GM23338 (cell line): Measurements from ENCODE around the gene TAF1L. TPM values are rescaled to one million over a fixed set of nuclear protein-coding genes. Genes with fewer than 3 reads are reported as not detected.

ENCODE experiments used
- ATAC-seq: fragments of 200-7000 bp; cut with Tn5 transposase; 3 replicates; pipeline ENCODE4 v1.9.1; 2020
- DNase-seq: peaks from one replicate; pipeline ENCODE4 v3.0.0-alpha.2; 2015; ENCODE audit warnings: low spot score
- H2AFZ ChIP-seq: fragments of 200-600 bp; sonication (generic); 2 replicates; pipeline ENCODE4 v1.8.0; 2016; ENCODE audit warnings: antibody characterized with exemption, mild to moderate bottlenecking, moderate library complexity
- H3F3A ChIP-seq: fragments of 200-600 bp; sonication (generic); replicated peaks from 2 replicates; pipeline ENCODE4 v1.8.0; 2017; ENCODE audit warnings: antibody characterized with exemption, mixed run types, low read depth
- H3K27ac ChIP-seq: fragments of 200-600 bp; sonication (generic); 2 replicates; pipeline ENCODE4 v1.6.1; 2016; ENCODE audit warnings: low read depth
- H3K27me3 ChIP-seq: fragments of 200-600 bp; sonication (generic); 2 replicates; pipeline ENCODE4 v1.8.0; 2016; ENCODE audit warnings: mild to moderate bottlenecking, mixed run types, moderate library complexity; ENCODE audit not compliant: insufficient read depth
- H3K36me3 ChIP-seq: fragments of 200-600 bp; sonication (generic); 2 replicates; pipeline ENCODE4 v1.8.0; 2016; ENCODE audit warnings: mild to moderate bottlenecking; ENCODE audit not compliant: insufficient read depth
- H3K4me1 ChIP-seq: fragments of 200-600 bp; sonication (generic); 2 replicates; pipeline ENCODE4 v1.8.0; 2016; ENCODE audit warnings: mild to moderate bottlenecking, moderate library complexity; ENCODE audit not compliant: insufficient read depth
- H3K4me2 ChIP-seq: fragments of 200-600 bp; sonication (generic); 2 replicates; pipeline ENCODE4 v1.7.1; 2017; ENCODE audit warnings: mixed run types
- H3K4me3 ChIP-seq: fragments of 200-600 bp; sonication (generic); 2 replicates; pipeline ENCODE4 v1.6.1; 2016; ENCODE audit warnings: mixed run types
- H3K79me2 ChIP-seq: fragments of 200-600 bp; sonication (generic); replicated peaks from 2 replicates; pipeline ENCODE4 v1.8.0; 2017; ENCODE audit warnings: mild to moderate bottlenecking; ENCODE audit not compliant: insufficient read depth
- H3K9me2 ChIP-seq: fragments of 200-600 bp; sonication (generic); 2 replicates; pipeline ENCODE4 v1.8.0; 2017; ENCODE audit not compliant: insufficient read depth
- H4K20me1 ChIP-seq: fragments of 200-600 bp; sonication (generic); replicated peaks from 2 replicates; pipeline ENCODE4 v1.8.0; 2017; ENCODE audit warnings: mild to moderate bottlenecking; ENCODE audit not compliant: insufficient read depth
- H3K27ac Mint-ChIP-seq: 2 replicates; pipeline ENCODE4 v1.8.0; 2020; ENCODE audit warnings: inconsistent platforms, mild to moderate bottlenecking, moderate library complexity, mixed read lengths
- H3K27me3 Mint-ChIP-seq: 3 replicates; pipeline ENCODE4 v1.8.0; 2022; ENCODE audit warnings: low read depth, mild to moderate bottlenecking, moderate library complexity, mixed read lengths, inconsistent platforms; ENCODE audit not compliant: insufficient read depth, poor library complexity
- H3K36me3 Mint-ChIP-seq: 3 replicates; pipeline ENCODE4 v1.8.0; 2021; ENCODE audit warnings: low read depth, mild to moderate bottlenecking, inconsistent platforms, moderate library complexity, mixed read lengths
- H3K4me1 Mint-ChIP-seq: 3 replicates; pipeline ENCODE4 v1.8.0; 2020; ENCODE audit warnings: mild to moderate bottlenecking, inconsistent platforms, mixed read lengths
- H3K4me3 Mint-ChIP-seq: 3 replicates; pipeline ENCODE4 v1.8.0; 2021; ENCODE audit warnings: moderate library complexity, mild to moderate bottlenecking, inconsistent platforms, mixed read lengths
- H3K9me3 Mint-ChIP-seq: 3 replicates; pipeline ENCODE4 v1.8.0; 2020; ENCODE audit warnings: moderate library complexity, mild to moderate bottlenecking, inconsistent platforms, mixed read lengths
- EZH2 ChIP-seq: fragments of 200-600 bp; sonication (generic); IDR thresholded peaks from one replicate; pipeline ENCODE4 v1.8.0; 2017; ENCODE audit warnings: antibody characterized with exemption, mild to moderate bottlenecking, low read depth; ENCODE audit not compliant: unreplicated experiment
- POLR2AphosphoS5 ChIP-seq: IDR thresholded peaks from 2 replicates; pipeline ENCODE4 v1.6.1; 2016; ENCODE audit warnings: antibody characterized with exemption, low read depth
- STAT1 ChIP-seq: IDR thresholded peaks from one replicate; pipeline ENCODE4 v1.6.1; 2016; ENCODE audit warnings: antibody characterized with exemption; ENCODE audit not compliant: unreplicated experiment
- ZNF331 ChIP-seq: fragments of 250-450 bp; sonication (Bioruptor Pico); IDR thresholded peaks from 2 replicates; pipeline ENCODE4 v1.5.0; 2020; ENCODE audit warnings: low read depth, mild to moderate bottlenecking, moderate library complexity
- polyA plus RNA-seq: library from polyadenylated mRNA; unstranded; fragments of >200 nt; fragmentation: Nextera tagmentation; extraction: Ambion mirVana; gene quantifications from 2 replicates; pipeline ENCODE4 v1.2.1, GENCODE V29; 2016
- total RNA-seq: library from RNA; depleted of rRNA; stranded (reverse); fragments of >200 nt; shearing (Covaris generic); gene quantifications from 2 replicates; pipeline ENCODE4 v1.2.3, GENCODE V29; 2014
- TF ChIP-seq, protein P1 (sequence below): IDR thresholded peaks from one replicate; pipeline ENCODE4 v1.6.1; 2018; ENCODE audit warnings: antibody characterized with exemption; ENCODE audit not compliant: unreplicated experiment
- TF ChIP-seq, protein P2 (sequence below), 2 experiments: fragments of 200-600 bp in 1 of 2; sonication (generic) in 1 of 2; conservative IDR thresholded peaks; 2 replicates each; pipeline versions ENCODE4 v1.5.1 to v1.6.1; 2016 to 2017; ENCODE audit warnings: antibody characterized with exemption in 2 of 2, low read depth in 2 of 2, mild to moderate bottlenecking in 2 of 2, moderate library complexity in 1 of 2
- TF ChIP-seq, protein P3 (sequence below): fragments of 250-450 bp; sonication (Bioruptor Pico); IDR thresholded peaks from 2 replicates; pipeline ENCODE4 v1.5.0; 2020; ENCODE audit warnings: mild to moderate bottlenecking, moderate library complexity
- TF ChIP-seq, protein P4 (sequence below): IDR thresholded peaks from 2 replicates; pipeline ENCODE4 v1.6.1; 2016; ENCODE audit warnings: antibody characterized with exemption

TAF1L gene
- total and polyA plus RNA-seq, 2 experiments from 2014 or later = 0.07 TPM; not detected in 1

DNA sequence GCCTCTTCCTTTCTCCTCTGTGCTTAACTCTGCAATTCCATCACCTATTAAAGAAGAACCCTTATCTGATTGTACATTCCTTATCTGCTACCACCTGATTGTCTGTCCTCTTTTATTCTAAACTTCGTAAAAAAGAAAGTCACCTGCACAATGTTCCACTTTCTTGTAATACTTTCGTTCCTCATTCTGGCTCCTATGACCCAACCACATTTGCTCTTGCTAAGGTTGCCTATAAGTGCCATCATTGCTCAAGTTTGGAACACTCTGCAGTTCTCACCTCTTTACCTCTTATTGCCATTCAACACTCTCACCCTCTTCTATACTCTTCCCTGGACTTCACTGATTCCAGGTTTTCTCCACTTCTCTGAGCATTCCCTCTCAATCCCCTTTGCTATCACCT, 10.1 kb downstream of the TAF1L start (continued):
- TF ChIP-seq, protein P1, sequence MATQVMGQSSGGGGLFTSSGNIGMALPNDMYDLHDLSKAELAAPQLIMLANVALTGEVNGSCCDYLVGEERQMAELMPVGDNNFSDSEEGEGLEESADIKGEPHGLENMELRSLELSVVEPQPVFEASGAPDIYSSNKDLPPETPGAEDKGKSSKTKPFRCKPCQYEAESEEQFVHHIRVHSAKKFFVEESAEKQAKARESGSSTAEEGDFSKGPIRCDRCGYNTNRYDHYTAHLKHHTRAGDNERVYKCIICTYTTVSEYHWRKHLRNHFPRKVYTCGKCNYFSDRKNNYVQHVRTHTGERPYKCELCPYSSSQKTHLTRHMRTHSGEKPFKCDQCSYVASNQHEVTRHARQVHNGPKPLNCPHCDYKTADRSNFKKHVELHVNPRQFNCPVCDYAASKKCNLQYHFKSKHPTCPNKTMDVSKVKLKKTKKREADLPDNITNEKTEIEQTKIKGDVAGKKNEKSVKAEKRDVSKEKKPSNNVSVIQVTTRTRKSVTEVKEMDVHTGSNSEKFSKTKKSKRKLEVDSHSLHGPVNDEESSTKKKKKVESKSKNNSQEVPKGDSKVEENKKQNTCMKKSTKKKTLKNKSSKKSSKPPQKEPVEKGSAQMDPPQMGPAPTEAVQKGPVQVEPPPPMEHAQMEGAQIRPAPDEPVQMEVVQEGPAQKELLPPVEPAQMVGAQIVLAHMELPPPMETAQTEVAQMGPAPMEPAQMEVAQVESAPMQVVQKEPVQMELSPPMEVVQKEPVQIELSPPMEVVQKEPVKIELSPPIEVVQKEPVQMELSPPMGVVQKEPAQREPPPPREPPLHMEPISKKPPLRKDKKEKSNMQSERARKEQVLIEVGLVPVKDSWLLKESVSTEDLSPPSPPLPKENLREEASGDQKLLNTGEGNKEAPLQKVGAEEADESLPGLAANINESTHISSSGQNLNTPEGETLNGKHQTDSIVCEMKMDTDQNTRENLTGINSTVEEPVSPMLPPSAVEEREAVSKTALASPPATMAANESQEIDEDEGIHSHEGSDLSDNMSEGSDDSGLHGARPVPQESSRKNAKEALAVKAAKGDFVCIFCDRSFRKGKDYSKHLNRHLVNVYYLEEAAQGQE = no peak
- no peak for TF ChIP-seq ZNF331 (CRISPR knock-in tag)
- TF ChIP-seq EZH2 = no peak

DNA sequence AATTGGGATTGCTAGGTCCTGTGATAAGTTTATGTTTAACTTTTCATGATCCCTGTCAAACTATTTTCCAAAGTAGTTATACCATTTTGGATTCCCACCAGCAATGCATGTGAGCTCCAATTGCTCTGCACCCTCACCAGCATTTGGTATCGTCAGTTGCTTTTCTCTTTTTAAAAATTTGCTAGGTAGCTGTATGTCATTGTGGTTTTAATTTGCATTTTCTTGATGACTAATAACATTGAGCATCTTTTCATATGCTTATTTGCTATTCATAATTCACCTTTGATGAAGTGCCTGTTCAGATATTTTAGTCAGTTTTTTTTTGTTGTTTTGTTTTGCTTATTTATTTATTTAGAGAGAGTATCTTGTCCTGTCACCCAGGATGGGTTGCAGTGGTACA, 12.5 kb downstream of the TAF1L start:
- Histone ChIP-seq H4K20me1 (no peaks in the 10 kb centered on the region), H3K79me2 (no peaks in the 10 kb centered on the region), H3K4me2 (no peak overlapping the region), H3K9me2 (0 out of 2 replicates have a peak, but pooled peaks cover 13% of the 10 kb centered on the region), H3F3A (no peaks in the 10 kb centered on the region), H3K4me1 (no peaks in the 10 kb centered on the region), H3K36me3 (no peaks in the 10 kb centered on the region), H3K27me3 (no peaks in the 10 kb centered on the region), H3K4me3 (no peak overlapping the region), H2AFZ (no peak overlapping the region), H3K27ac (no peak overlapping the region)
- Mint-ChIP-seq H3K27ac (no peak overlapping the region), H3K4me3 (no peak overlapping the region), H3K27me3 (no peaks in the 10 kb centered on the region), H3K36me3 (no peaks in the 10 kb centered on the region), H3K4me1 (no peaks in the 10 kb centered on the region), H3K9me3 (no peaks in the 10 kb centered on the region; the same call in 2 of the 3 replicates)
- DNase-seq = no peak
- no peak for ATAC-seq
- TF ChIP-seq, protein P2, sequence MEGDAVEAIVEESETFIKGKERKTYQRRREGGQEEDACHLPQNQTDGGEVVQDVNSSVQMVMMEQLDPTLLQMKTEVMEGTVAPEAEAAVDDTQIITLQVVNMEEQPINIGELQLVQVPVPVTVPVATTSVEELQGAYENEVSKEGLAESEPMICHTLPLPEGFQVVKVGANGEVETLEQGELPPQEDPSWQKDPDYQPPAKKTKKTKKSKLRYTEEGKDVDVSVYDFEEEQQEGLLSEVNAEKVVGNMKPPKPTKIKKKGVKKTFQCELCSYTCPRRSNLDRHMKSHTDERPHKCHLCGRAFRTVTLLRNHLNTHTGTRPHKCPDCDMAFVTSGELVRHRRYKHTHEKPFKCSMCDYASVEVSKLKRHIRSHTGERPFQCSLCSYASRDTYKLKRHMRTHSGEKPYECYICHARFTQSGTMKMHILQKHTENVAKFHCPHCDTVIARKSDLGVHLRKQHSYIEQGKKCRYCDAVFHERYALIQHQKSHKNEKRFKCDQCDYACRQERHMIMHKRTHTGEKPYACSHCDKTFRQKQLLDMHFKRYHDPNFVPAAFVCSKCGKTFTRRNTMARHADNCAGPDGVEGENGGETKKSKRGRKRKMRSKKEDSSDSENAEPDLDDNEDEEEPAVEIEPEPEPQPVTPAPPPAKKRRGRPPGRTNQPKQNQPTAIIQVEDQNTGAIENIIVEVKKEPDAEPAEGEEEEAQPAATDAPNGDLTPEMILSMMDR (conservative IDR thresholded peaks at IDR 0.05; ENCODE audit: low read depth in 2 of 2) = no peak
- TF ChIP-seq POLR2AphosphoS5 = no peak

DNA sequence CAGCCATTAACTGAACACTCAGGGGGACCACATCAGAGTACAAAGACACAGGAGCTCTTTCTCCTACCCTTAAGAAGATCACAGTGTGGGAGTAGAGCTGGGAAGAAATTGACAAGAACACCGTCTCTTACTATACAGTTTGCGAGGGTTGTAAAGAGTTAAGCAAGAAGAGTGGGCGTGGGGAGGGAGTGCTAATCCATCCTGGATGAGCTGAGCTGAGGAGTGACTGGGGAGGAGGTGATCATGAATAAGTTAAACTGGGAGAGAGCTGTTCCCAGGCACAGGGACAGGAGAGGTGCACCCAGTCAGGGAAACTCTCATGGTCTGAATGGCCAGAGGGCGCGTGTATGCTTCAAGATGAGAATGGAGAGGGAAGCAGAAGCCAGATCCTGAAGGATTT, 17.2 kb downstream of the TAF1L start:
- H3K4me3 ChIP-seq = no peak overlapping the region
- peaks cover 2% of the 10 kb centered on the region for H3K27me3 Mint-ChIP-seq
- H2AFZ ChIP-seq = no peak overlapping the region
- no peaks in the 10 kb centered on the region for H3K36me3 ChIP-seq
- H3K79me2 ChIP-seq = no peaks in the 10 kb centered on the region
- H3K36me3 Mint-ChIP-seq = no peaks in the 10 kb centered on the region
- H3K9me3 Mint-ChIP-seq = no peaks in the 10 kb centered on the region; the same call in 2 of the 3 replicates
- H3K27ac Mint-ChIP-seq = no peak overlapping the region
- H3F3A ChIP-seq = no peaks in the 10 kb centered on the region
- H3K4me3 Mint-ChIP-seq = no peak overlapping the region
- H3K27ac ChIP-seq = no peak overlapping the region
- no peaks in the 10 kb centered on the region for H4K20me1 ChIP-seq
- no peak overlapping the region for H3K4me2 ChIP-seq
- H3K27me3 ChIP-seq = no peaks in the 10 kb centered on the region
- no peaks in the 10 kb centered on the region for H3K4me1 ChIP-seq
- no peak for ATAC-seq
- DNase-seq = no peak
- no peaks in the 10 kb centered on the region for H3K4me1 Mint-ChIP-seq
- no peaks in the 10 kb centered on the region for H3K9me2 ChIP-seq
- TF ChIP-seq, protein P3, sequence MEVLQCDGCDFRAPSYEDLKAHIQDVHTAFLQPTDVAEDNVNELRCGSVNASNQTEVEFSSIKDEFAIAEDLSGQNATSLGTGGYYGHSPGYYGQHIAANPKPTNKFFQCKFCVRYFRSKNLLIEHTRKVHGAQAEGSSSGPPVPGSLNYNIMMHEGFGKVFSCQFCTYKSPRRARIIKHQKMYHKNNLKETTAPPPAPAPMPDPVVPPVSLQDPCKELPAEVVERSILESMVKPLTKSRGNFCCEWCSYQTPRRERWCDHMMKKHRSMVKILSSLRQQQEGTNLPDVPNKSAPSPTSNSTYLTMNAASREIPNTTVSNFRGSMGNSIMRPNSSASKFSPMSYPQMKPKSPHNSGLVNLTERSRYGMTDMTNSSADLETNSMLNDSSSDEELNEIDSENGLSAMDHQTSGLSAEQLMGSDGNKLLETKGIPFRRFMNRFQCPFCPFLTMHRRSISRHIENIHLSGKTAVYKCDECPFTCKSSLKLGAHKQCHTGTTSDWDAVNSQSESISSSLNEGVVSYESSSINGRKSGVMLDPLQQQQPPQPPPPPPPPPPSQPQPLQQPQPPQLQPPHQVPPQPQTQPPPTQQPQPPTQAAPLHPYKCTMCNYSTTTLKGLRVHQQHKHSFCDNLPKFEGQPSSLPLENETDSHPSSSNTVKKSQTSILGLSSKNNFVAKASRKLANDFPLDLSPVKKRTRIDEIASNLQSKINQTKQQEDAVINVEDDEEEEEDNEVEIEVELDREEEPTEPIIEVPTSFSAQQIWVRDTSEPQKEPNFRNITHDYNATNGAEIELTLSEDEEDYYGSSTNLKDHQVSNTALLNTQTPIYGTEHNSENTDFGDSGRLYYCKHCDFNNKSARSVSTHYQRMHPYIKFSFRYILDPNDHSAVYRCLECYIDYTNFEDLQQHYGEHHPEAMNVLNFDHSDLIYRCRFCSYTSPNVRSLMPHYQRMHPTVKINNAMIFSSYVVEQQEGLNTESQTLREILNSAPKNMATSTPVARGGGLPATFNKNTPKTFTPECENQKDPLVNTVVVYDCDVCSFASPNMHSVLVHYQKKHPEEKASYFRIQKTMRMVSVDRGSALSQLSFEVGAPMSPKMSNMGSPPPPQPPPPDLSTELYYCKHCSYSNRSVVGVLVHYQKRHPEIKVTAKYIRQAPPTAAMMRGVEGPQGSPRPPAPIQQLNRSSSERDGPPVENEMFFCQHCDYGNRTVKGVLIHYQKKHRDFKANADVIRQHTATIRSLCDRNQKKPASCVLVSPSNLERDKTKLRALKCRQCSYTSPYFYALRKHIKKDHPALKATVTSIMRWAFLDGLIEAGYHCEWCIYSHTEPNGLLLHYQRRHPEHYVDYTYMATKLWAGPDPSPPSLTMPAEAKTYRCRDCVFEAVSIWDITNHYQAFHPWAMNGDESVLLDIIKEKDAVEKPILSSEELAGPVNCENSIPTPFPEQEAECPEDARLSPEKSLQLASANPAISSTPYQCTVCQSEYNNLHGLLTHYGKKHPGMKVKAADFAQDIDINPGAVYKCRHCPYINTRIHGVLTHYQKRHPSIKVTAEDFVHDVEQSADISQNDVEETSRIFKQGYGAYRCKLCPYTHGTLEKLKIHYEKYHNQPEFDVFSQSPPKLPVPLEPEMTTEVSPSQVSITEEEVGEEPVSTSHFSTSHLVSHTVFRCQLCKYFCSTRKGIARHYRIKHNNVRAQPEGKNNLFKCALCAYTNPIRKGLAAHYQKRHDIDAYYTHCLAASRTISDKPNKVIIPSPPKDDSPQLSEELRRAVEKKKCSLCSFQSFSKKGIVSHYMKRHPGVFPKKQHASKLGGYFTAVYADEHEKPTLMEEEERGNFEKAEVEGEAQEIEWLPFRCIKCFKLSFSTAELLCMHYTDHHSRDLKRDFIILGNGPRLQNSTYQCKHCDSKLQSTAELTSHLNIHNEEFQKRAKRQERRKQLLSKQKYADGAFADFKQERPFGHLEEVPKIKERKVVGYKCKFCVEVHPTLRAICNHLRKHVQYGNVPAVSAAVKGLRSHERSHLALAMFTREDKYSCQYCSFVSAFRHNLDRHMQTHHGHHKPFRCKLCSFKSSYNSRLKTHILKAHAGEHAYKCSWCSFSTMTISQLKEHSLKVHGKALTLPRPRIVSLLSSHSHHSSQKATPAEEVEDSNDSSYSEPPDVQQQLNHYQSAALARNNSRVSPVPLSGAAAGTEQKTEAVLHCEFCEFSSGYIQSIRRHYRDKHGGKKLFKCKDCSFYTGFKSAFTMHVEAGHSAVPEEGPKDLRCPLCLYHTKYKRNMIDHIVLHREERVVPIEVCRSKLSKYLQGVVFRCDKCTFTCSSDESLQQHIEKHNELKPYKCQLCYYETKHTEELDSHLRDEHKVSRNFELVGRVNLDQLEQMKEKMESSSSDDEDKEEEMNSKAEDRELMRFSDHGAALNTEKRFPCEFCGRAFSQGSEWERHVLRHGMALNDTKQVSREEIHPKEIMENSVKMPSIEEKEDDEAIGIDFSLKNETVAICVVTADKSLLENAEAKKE (CRISPR knock-in tag) = no peak
- TF ChIP-seq STAT1 = no peak
- TF ChIP-seq, protein P4, sequence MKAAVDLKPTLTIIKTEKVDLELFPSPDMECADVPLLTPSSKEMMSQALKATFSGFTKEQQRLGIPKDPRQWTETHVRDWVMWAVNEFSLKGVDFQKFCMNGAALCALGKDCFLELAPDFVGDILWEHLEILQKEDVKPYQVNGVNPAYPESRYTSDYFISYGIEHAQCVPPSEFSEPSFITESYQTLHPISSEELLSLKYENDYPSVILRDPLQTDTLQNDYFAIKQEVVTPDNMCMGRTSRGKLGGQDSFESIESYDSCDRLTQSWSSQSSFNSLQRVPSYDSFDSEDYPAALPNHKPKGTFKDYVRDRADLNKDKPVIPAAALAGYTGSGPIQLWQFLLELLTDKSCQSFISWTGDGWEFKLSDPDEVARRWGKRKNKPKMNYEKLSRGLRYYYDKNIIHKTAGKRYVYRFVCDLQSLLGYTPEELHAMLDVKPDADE = no peak
- TF ChIP-seq EZH2 = no peak
